ENCODE measurements around the gene SNCAIP. TPM values are rescaled to one million over a fixed set of nuclear protein-coding genes. Genes with fewer than 3 reads are reported as not detected.

Gene SNCAIP
- total and polyA plus RNA-seq, 9 of the 15 experiments (the other 6 are each of a cell fraction or from before 2014, with no cell fraction given) = 0.04 TPM; not detected in 8

DNA sequence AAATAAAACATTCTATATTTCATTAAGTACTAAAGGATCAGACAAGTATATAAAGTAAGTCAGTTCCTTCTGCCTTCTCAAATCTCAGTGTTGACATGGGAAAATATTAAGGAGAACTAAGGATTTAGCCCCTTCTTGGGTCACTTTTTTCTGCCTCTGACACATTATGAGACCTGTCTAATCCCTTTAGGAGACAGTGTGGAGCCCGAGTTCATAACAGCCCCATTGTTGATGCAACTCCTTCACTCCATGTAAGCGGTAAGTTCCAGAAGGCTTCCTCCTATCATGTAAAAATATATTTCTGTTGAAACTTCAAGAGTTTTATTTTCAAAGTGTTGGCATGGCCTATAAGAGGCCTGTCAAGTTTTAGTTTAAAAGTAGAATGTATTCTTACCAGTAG, 152.2 kb downstream of the SNCAIP start:
- H3K9me1 ChIP-seq (ENCODE audit: control insufficient read depth, insufficient read depth, low read length) = no peaks in the 10 kb centered on the region
- no peak overlapping the region for H3K9ac ChIP-seq (ENCODE audit: insufficient read depth in 1 of 2, low read depth in 2 of 2, low read length in 2 of 2)
- in situ Hi-C loops (cut with MboI) (no loop called here), intact Hi-C loops (cut with micrococcal nuclease) (no loop called here)
- H3K4me2 ChIP-seq (ENCODE audit: insufficient read depth, low read length) = no peak overlapping the region
- DNase-seq (ENCODE audit: extremely low read depth in 1 of 4, low spot score in 3 of 4) = no peak
- WGBS (ENCODE audit: insufficient coverage, low coverage, missing lambda C conversion rate) = 0% methylated on average over 2 of the region's 2 CpGs
- ChIA-PET CTCF (ENCODE audit: low intra/inter-chr PET ratio) (no interaction called here), POLR2A (no interaction called here)
- no peaks in the 10 kb centered on the region for H3K27me3 ChIP-seq (ENCODE audit: control insufficient read depth in 2 of 2, insufficient read depth in 2 of 2, low read length in 2 of 2)
- H3K79me2 ChIP-seq (ENCODE audit: control insufficient read depth, insufficient read depth, low read length) = no peaks in the 10 kb centered on the region
- BruUV-seq (replicated peaks) = no TSS peak
- H3K27ac ChIP-seq (ENCODE audit: extremely low read depth, low read depth, low read length) = no peak overlapping the region
- no peak overlapping the region for H3K4me3 ChIP-seq
- no peaks in the 10 kb centered on the region for H3K4me1 ChIP-seq (replicated peaks in 1 of 2; ENCODE audit: control insufficient read depth in 2 of 2, insufficient read depth in 2 of 2, low read length in 2 of 2)
- no peaks in the 10 kb centered on the region for H4K20me1 ChIP-seq (replicated peaks; ENCODE audit: control insufficient read depth, insufficient read depth, low read length)
- no peak for FAIRE-seq
- H3K9me3 ChIP-seq (replicated peaks; ENCODE audit: control insufficient read depth, insufficient read depth, low read depth, low read length) = no peaks in the 10 kb centered on the region
- H2AFZ ChIP-seq (ENCODE audit: low read depth, low read length) = no peak overlapping the region
- ATAC-seq = no peak
- H3K36me3 ChIP-seq (ENCODE audit: control insufficient read depth, insufficient read depth, low read length) = no peaks in the 10 kb centered on the region
- no peak for TF ChIP-seq NCOA2 (IDR thresholded peaks at IDR 0.05; ENCODE audit: partially characterized antibody in 2 of 2)
- TF ChIP-seq, protein P1, sequence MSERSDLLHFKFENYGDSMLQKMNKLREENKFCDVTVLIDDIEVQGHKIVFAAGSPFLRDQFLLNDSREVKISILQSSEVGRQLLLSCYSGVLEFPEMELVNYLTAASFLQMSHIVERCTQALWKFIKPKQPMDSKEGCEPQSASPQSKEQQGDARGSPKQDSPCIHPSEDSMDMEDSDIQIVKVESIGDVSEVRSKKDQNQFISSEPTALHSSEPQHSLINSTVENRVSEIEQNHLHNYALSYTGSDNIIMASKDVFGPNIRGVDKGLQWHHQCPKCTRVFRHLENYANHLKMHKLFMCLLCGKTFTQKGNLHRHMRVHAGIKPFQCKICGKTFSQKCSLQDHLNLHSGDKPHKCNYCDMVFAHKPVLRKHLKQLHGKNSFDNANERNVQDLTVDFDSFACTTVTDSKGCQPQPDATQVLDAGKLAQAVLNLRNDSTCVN (CRISPR knock-in tag; IDR thresholded peaks at IDR 0.05) = no peak
- TF ChIP-seq ZNF696 (CRISPR knock-in tag; conservative IDR thresholded peaks at IDR 0.05) = no peak
- TF ChIP-seq FIP1L1 (IDR thresholded peaks at IDR 0.05; ENCODE audit: low read depth, low read length, poor library complexity, severe bottlenecking) = no peak
- TF ChIP-seq, protein P2, sequence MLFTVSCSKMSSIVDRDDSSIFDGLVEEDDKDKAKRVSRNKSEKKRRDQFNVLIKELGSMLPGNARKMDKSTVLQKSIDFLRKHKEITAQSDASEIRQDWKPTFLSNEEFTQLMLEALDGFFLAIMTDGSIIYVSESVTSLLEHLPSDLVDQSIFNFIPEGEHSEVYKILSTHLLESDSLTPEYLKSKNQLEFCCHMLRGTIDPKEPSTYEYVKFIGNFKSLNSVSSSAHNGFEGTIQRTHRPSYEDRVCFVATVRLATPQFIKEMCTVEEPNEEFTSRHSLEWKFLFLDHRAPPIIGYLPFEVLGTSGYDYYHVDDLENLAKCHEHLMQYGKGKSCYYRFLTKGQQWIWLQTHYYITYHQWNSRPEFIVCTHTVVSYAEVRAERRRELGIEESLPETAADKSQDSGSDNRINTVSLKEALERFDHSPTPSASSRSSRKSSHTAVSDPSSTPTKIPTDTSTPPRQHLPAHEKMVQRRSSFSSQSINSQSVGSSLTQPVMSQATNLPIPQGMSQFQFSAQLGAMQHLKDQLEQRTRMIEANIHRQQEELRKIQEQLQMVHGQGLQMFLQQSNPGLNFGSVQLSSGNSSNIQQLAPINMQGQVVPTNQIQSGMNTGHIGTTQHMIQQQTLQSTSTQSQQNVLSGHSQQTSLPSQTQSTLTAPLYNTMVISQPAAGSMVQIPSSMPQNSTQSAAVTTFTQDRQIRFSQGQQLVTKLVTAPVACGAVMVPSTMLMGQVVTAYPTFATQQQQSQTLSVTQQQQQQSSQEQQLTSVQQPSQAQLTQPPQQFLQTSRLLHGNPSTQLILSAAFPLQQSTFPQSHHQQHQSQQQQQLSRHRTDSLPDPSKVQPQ (CRISPR knock-in tag; IDR thresholded peaks at IDR 0.05; ENCODE audit: borderline replicate concordance) = no peak
- TF ChIP-seq, protein P3, sequence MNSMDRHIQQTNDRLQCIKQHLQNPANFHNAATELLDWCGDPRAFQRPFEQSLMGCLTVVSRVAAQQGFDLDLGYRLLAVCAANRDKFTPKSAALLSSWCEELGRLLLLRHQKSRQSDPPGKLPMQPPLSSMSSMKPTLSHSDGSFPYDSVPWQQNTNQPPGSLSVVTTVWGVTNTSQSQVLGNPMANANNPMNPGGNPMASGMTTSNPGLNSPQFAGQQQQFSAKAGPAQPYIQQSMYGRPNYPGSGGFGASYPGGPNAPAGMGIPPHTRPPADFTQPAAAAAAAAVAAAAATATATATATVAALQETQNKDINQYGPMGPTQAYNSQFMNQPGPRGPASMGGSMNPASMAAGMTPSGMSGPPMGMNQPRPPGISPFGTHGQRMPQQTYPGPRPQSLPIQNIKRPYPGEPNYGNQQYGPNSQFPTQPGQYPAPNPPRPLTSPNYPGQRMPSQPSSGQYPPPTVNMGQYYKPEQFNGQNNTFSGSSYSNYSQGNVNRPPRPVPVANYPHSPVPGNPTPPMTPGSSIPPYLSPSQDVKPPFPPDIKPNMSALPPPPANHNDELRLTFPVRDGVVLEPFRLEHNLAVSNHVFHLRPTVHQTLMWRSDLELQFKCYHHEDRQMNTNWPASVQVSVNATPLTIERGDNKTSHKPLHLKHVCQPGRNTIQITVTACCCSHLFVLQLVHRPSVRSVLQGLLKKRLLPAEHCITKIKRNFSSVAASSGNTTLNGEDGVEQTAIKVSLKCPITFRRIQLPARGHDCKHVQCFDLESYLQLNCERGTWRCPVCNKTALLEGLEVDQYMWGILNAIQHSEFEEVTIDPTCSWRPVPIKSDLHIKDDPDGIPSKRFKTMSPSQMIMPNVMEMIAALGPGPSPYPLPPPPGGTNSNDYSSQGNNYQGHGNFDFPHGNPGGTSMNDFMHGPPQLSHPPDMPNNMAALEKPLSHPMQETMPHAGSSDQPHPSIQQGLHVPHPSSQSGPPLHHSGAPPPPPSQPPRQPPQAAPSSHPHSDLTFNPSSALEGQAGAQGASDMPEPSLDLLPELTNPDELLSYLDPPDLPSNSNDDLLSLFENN (IDR thresholded peaks at IDR 0.05; ENCODE audit: low read depth in 2 of 2, low read length in 2 of 2) = no peak
- no peak for TF ChIP-seq MYC (IDR thresholded peaks at IDR 0.05; ENCODE audit: low read depth, low read length)
- TF ChIP-seq MYC (CRISPR knock-in tag; IDR thresholded peaks at IDR 0.05; ENCODE audit: borderline replicate concordance, low read depth) = no peak
- TF ChIP-seq ZNF644 (tag; IDR thresholded peaks at IDR 0.05; ENCODE audit: low read depth) = no peak
- no peak for TF ChIP-seq RFX7 (CRISPR knock-in tag; IDR thresholded peaks at IDR 0.05)
